Heart right ventricle (tissue), 16 donors: ENCODE measurements around the gene KPNA1. TPM values are rescaled to one million over a fixed set of nuclear protein-coding genes. Genes with fewer than 3 reads are reported as not detected.

Source experiments
- ATAC-seq, 8 donors: fragments of 200-7000 bp; cut with Tn5 transposase; one replicate each; pipeline ENCODE4 v1.9.1; 2020; ENCODE audit warnings: mild to moderate bottlenecking in 8 of 8, moderate library complexity in 8 of 8, moderate number of reproducible peaks in 1 of 8
- DNase-seq, 2 donors: peaks; one replicate each; pipeline ENCODE4 v3.0.0-alpha.2; 2020
- H3K27ac ChIP-seq, 10 donors: fragments of 200-600 bp; sonication (generic) in 2 of 10; one replicate each; pipeline versions ENCODE4 v1.5.0 to v1.8.0; 2020 to 2022; ENCODE audit warnings: mild to moderate bottlenecking in 3 of 10
- H3K27me3 ChIP-seq, 7 donors: fragments of 200-600 bp; one replicate each; pipeline ENCODE4 v1.8.0; 2021 to 2022; ENCODE audit warnings: mild to moderate bottlenecking in 2 of 7
- H3K36me3 ChIP-seq, 9 donors: fragments of 200-600 bp; sonication (generic) in 1 of 9; one replicate each; pipeline versions ENCODE4 v1.5.0 to v1.8.0; 2020 to 2022; ENCODE audit warnings: mild to moderate bottlenecking in 2 of 9
- H3K4me1 ChIP-seq, 9 donors: fragments of 200-600 bp; sonication (generic) in 1 of 9; one replicate each; pipeline versions ENCODE4 v1.5.0 to v1.8.0; 2020 to 2022; ENCODE audit warnings: mild to moderate bottlenecking in 4 of 9
- H3K4me3 ChIP-seq, 10 donors: fragments of 200-600 bp; sonication (generic) in 2 of 10; one replicate each; pipeline versions ENCODE4 v1.5.0 to v1.8.0; 2020 to 2022; ENCODE audit warnings: mild to moderate bottlenecking in 7 of 10, moderate library complexity in 2 of 10
- H3K9me3 ChIP-seq, 11 donors: fragments of 200-600 bp in 10 of 11; sonication (generic) in 2 of 11; one replicate each; pipeline versions ENCODE4 v1.5.0 to v1.8.0; 2013 to 2022; ENCODE audit warnings: mild to moderate bottlenecking in 2 of 11, control low read depth in 1 of 11, moderate library complexity in 1 of 11
- WGBS, 2 donors: extraction: QIAGEN DNeasy Blood & Tissue Kit; methylation state at CpG; one replicate each; pipeline ENCODE4 v1.1.7; 2013; ENCODE audit warnings: inconsistent platforms in 1 of 2; 5-methylcytosine and 5-hydroxymethylcytosine counted together
- intact Hi-C, 10 donors: fragments of 100-400 bp; cut with DNase I; formaldehyde crosslinking; loops; one replicate each; pipeline versions ENCODE4 v1.11.1 to v1.14.2; 2022
- polyA plus RNA-seq, 2 donors: library from polyadenylated mRNA; stranded (reverse); fragments of 200-250 nt; gene quantifications; one replicate each; pipeline ENCODE4 v1.2.3, GENCODE V29; 2013
- total RNA-seq, 10 donors: library from RNA; stranded (reverse); fragmentation: NEBNext Ultra II Directional in 3 of 10; extraction: Animal tissue kit (Norgen Biotek cat#: 25700) in 3 of 10; gene quantifications; one replicate each; pipeline versions ENCODE4 v1.2.1 to v1.2.4, GENCODE V29; 2021 to 2023
- TF ChIP-seq, protein P1 (sequence below), 9 donors: fragments of 200-600 bp; sonication (generic) in 2 of 9; IDR thresholded peaks; one replicate each; pipeline versions ENCODE4 v1.5.0 to v1.8.0; 2021 to 2022; ENCODE audit warnings: antibody characterized with exemption in 9 of 9, mild to moderate bottlenecking in 5 of 9, moderate library complexity in 1 of 9
- donor health status: Arrhythmogenic right ventricular cardiomyopathy.
- donor health status: ischemic (EF 13 %, LVEDD 7.1; RV severe dilation, severe dysfunction).
- donor health status: healthy with polysubstance abuse.
- donor health status: DM: no; HTN: yes; CAD: no.
- donor health status: DM: no; HTN: no; CAD: no.
- donor health status: ischemic (EF 25% LVEDD 6.9; RV normal size, moderate dysfunction).
- donor health status: ischemic (EF 25% LVEDD 5.7; RV mildly dilated, moderate dysfunction).
- donor health status: healthy.
- donor health status: DM: yes; HTN: yes; CAD: no.
- donor health status: Ischemic cardiomyopathy.
- donor health status: ischemic (EF 35%, LVEDD 5.7; RV mildly dilated, moderate dysfunction).
- donor health status: nonischemic (EF 11% LVEDD 7.7; RV severe dilation, severe dysfunction).
- donor health status: DM: yes; HTN: yes; CAD: no.
- donor health status: PGD.
- donor health status: ischemic (EF 29% LVEDD 5.4; RV normal size, mild dysfunction).
- donor health status: nonischemic (EF 23%, LVEDD 6.1; RV moderate dilation, normal function).

KPNA1 gene
- total and polyA plus RNA-seq, 12 donors: 14.5 to 121 (median 84.1) TPM

DNA sequence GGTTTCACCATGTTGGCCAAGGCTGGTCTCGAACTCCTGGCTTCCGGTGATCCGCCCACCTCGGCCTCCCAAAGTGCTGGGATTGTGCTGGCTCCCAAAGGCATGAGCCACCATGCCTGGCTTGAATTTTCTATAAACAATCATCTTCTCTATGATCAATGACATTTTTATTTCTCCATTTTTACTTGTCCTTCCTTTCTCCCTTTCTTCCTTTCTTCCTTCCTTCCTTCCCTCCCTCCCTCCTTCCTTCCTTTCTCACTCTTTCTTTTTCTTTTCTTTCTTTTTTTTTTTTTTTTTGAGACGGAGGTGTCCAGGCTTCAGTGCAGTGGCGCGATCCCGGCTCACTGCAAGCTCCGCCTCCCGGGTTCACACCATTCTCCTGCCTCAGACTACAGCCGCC lies 8.6 kb upstream of the KPNA1 start:
- Histone ChIP-seq H3K27ac (no peak overlapping the region), H3K4me1 (no peaks in the 10 kb centered on the region), H3K4me3 (no peak overlapping the region), H3K27me3 (no peaks in the 10 kb centered on the region), H3K36me3 (peaks cover 0 to 27% (median 5%) of the 10 kb centered on the region in 9 donors), H3K9me3 (no peaks in the 10 kb centered on the region)
- intact Hi-C loops: no loop called here
- ATAC-seq: no peak
- WGBS, 2 donors: 92 to 95% methylated on average over 11 of the region's 11 CpGs
- TF ChIP-seq, protein P1, sequence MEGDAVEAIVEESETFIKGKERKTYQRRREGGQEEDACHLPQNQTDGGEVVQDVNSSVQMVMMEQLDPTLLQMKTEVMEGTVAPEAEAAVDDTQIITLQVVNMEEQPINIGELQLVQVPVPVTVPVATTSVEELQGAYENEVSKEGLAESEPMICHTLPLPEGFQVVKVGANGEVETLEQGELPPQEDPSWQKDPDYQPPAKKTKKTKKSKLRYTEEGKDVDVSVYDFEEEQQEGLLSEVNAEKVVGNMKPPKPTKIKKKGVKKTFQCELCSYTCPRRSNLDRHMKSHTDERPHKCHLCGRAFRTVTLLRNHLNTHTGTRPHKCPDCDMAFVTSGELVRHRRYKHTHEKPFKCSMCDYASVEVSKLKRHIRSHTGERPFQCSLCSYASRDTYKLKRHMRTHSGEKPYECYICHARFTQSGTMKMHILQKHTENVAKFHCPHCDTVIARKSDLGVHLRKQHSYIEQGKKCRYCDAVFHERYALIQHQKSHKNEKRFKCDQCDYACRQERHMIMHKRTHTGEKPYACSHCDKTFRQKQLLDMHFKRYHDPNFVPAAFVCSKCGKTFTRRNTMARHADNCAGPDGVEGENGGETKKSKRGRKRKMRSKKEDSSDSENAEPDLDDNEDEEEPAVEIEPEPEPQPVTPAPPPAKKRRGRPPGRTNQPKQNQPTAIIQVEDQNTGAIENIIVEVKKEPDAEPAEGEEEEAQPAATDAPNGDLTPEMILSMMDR (IDR thresholded peaks at IDR 0.05): no peak
- DNase-seq: no peak

GRCh38 chr3:122520861-122521260 lies 6.1 kb upstream of the KPNA1 start:
- TF ChIP-seq, protein P1 (IDR thresholded peaks at IDR 0.05): no peak
- 90 to 92% methylated on average over 4 of the region's 4 CpGs for WGBS, 2 donors
- H3K4me1 ChIP-seq: no peaks in the 10 kb centered on the region
- no peak overlapping the region for H3K27ac ChIP-seq
- no peaks in the 10 kb centered on the region for H3K27me3 ChIP-seq
- intact Hi-C loops: no loop called here
- no peaks in the 10 kb centered on the region for H3K9me3 ChIP-seq
- no peak for DNase-seq
- no peak for ATAC-seq
- no peak overlapping the region for H3K4me3 ChIP-seq
- H3K36me3 ChIP-seq: peaks cover 0 to 6% (median 0%) of the 10 kb centered on the region in 9 donors

GRCh38 chr3:122519693-122520092 lies 5.0 kb upstream of the KPNA1 start:
- Histone ChIP-seq H3K36me3 (no peaks in the 10 kb centered on the region), H3K27ac (no peak overlapping the region), H3K27me3 (no peaks in the 10 kb centered on the region), H3K4me3 (no peak overlapping the region), H3K4me1 (peaks cover 0 to 5% (median 0%) of the 10 kb centered on the region in 9 donors), H3K9me3 (no peaks in the 10 kb centered on the region)
- intact Hi-C loops: loop anchor here in 1 of 10 donors (10.0 kb wide), 1 partner anchor 65 kb away; no protein-coding TSS in a partner anchor
- TF ChIP-seq, protein P1 (IDR thresholded peaks at IDR 0.05): no peak
- no peak for DNase-seq
- ATAC-seq: no peak

DNA sequence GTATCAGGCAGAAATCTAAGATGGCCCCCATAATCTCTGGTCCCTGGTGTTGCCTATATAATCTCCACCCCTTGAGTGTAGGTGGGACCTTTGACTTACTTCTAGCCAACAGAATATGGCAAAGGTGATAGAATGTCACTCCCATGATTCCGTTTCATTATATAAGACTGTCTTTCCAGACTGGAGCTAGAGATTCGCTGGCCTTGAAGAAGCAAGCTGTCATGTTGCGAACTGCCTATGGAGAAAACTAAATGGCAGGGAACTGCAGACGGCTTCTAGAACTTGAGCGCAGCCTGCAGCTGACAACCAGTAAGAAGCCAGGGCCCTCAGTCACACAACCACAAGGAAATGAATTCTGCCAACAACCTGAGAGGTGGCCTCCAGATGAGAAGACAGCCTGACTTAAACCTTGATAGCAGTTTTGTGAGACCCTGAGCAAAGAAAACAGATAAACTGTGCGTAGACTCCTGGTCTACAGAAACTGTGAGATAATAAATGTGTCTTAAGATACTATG lies 2.2 kb upstream of the KPNA1 start:
- WGBS, 2 donors: 89 to 96% methylated on average over 6 of the region's 6 CpGs
- intact Hi-C loops: loop anchor here in 1 of 10 donors (10.0 kb wide), 1 partner anchor 62 kb away; no protein-coding TSS in a partner anchor

More for the DNA sequence above, 2.2 kb upstream of the KPNA1 start:
- H3K4me1 ChIP-seq: peaks cover 0 to 23% (median 19%) of the 10 kb centered on the region in 9 donors
- TF ChIP-seq, protein P1 (IDR thresholded peaks at IDR 0.05): no peak
- H3K36me3 ChIP-seq: no peaks in the 10 kb centered on the region
- no peaks in the 10 kb centered on the region for H3K9me3 ChIP-seq
- H3K27ac ChIP-seq: no peak overlapping the region
- no peak for ATAC-seq
- H3K4me3 ChIP-seq: no peak overlapping the region
- DNase-seq: no peak
- no peaks in the 10 kb centered on the region for H3K27me3 ChIP-seq
